Measurements from ENCODE around the gene PPP2R2B.

PPP2R2B gene

DNA sequence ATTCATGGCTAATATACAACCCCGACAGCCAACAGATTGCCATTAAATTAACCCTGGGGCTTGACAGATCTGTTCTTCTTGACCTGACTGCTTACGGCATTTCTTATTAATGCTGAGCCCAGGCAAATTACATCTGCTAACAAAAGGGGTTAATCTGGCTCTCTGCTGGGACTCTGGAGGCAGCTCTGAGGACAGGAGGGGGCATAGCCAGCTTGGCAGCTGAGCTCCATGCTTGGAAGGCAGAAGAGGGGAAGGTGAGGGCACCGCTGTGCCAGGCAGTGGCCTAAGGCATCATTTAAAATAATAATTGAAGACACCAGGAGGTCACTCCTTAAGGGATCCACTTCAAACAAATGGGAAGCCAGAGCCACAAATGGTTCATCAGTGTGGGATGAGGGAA lies 236.6 kb downstream of the PPP2R2B start:
- DNase-seq (ENCODE audit: insufficient read length, low spot score) (no peak), FAIRE-seq (no peak)
- TF ChIP-seq, protein P1, sequence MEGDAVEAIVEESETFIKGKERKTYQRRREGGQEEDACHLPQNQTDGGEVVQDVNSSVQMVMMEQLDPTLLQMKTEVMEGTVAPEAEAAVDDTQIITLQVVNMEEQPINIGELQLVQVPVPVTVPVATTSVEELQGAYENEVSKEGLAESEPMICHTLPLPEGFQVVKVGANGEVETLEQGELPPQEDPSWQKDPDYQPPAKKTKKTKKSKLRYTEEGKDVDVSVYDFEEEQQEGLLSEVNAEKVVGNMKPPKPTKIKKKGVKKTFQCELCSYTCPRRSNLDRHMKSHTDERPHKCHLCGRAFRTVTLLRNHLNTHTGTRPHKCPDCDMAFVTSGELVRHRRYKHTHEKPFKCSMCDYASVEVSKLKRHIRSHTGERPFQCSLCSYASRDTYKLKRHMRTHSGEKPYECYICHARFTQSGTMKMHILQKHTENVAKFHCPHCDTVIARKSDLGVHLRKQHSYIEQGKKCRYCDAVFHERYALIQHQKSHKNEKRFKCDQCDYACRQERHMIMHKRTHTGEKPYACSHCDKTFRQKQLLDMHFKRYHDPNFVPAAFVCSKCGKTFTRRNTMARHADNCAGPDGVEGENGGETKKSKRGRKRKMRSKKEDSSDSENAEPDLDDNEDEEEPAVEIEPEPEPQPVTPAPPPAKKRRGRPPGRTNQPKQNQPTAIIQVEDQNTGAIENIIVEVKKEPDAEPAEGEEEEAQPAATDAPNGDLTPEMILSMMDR (IDR thresholded peaks at IDR 0.05; ENCODE audit: insufficient read depth, missing control alignments) = no peak

DNA sequence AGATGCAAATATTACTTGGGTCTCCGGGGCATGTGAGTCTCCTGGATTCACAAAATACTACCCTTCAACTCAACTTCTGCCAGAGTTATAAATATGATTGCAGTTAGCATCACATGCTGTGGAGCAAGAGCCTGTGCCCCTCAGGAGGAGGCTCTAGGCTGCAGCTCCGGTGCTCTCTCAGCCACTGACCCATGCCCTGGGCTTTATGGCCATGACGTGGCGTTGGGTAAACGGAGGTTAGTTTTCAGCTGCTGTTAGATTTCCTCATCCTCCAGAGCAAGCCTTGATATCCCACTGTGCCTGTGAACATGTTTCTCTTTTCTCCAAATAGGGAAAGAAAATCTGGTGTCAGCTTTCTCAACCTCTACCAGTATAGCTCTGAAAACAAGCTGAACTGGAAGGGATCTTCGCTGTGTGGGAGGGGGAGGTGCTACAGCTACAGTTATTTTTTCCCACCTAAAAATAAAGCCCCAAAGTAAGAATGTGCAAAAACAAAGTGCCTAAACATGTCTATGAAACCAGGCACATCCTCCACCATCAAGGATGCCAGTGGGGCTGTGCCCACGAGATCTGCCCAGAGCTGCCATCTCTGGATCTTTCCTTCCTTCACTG lies 238.2 kb downstream of the PPP2R2B start:
- TF ChIP-seq, protein P1 (IDR thresholded peaks at IDR 0.05; ENCODE audit: insufficient read depth, missing control alignments) = no peak
- DNase-seq (ENCODE audit: insufficient read length, low spot score) (no peak), FAIRE-seq (no peak)

DNA sequence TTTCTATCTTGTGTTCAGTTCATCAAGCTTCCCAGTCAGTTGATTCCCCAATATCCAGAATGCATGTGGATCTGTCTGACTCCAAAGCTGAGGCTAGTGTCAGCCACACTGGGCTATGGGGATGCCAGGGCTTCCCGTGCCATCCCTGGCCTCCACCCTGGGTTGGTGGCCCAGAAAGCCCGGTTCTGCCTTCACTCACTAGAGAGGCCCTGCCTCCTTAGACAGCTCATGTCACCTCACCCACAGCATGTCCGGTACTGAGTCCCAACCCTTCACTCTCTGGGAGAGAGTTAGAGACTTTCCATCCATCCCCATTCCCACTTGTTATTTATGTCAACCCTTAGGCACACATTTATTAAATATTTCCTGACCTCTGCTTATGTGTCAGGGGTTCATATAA lies 243.1 kb downstream of the PPP2R2B start:
- no peak for FAIRE-seq
- TF ChIP-seq, protein P1 (IDR thresholded peaks at IDR 0.05; ENCODE audit: insufficient read depth, missing control alignments) = no peak
- no peak for DNase-seq (ENCODE audit: insufficient read length, low spot score)

- TF ChIP-seq, protein P1 (IDR thresholded peaks at IDR 0.05; ENCODE audit: insufficient read depth, missing control alignments) = no peak
- no peak for FAIRE-seq
- DNase-seq (ENCODE audit: insufficient read length, low spot score) = no peak
Measured at GRCh38 chr5:146633323-146633764, 245.2 kb downstream of the PPP2R2B start.

DNA sequence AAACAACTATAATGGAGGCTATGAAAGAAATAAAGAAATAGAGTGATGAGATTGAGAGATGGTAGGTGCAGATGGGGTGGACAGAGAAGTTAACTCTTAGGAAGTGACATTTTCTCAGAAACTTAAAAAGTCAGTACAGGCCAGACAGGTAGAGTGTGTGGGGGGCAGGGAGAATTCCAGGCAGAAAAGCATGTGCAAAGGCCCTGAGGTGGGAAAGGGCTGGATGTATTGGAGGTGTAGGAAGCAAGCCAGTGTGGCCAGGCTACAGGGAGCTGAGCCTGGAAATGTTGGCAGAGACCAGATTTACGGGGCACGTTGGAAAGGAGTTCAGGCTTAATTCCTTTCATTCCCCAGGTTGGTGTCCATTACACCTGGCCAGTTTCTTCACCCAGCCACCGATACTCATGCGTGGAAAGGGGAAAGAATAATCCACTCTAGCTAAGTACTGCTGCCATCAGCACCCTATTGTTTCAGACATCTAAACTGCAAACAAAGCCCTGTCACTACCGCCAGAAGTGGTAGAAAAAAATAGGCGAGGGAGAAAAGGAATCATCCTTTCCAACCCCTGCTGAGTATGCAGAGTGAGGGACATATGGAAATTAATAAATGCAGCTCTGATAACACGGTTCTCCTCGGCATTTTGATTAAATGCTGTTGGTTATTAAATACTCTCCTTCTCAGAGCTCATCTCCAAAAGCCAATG lies 245.8 kb downstream of the PPP2R2B start:
- DNase-seq (ENCODE audit: insufficient read length, low spot score) = no peak
- no peak for FAIRE-seq
- TF ChIP-seq, protein P1 (IDR thresholded peaks at IDR 0.05; ENCODE audit: insufficient read depth, missing control alignments) = no peak

DNA sequence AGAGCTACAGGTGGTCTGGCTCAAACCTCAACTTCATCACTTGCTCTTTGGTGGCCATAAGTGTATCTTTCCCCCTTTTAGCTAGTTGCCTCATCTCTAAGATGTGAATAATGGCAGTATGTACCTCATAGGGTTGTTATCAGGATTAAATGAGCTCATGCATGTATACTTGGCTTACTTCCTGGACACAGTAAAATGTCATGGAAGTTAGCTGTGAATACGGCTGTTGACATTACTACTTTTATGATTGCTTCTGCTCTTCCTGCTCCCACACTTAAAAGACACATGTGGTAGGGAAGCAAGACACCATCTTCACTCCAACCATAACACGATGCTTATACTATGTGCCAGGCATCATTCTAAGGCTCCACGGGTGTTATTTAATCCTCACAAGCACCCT lies 248.1 kb downstream of the PPP2R2B start:
- TF ChIP-seq, protein P1 (IDR thresholded peaks at IDR 0.05; ENCODE audit: insufficient read depth, missing control alignments) = no peak
- FAIRE-seq = no peak
- no peak for DNase-seq (ENCODE audit: insufficient read length, low spot score)

- FAIRE-seq (no peak), DNase-seq (ENCODE audit: insufficient read length, low spot score) (no peak)
- TF ChIP-seq, protein P1 (IDR thresholded peaks at IDR 0.05; ENCODE audit: insufficient read depth, missing control alignments) = no peak
Measured at GRCh38 chr5:146628950-146629349, 249.6 kb downstream of the PPP2R2B start.
